SK-N-SH treated with all-trans-retinoic acid at 6 μM for 48 hours (cell line): ENCODE measurements around the gene ABR.

Experiments
- ARNTL ChIP-seq: fragments of 450-650 bp; formaldehyde crosslinking; IDR thresholded peaks from 2 replicates; pipeline ENCODE4 v1.5.0; 2020; ENCODE audit warnings: low read depth, mild to moderate bottlenecking, moderate library complexity, borderline replicate concordance
- BACH2 ChIP-seq: fragments of 250-450 bp; sonication (Bioruptor Pico); IDR thresholded peaks from 2 replicates; pipeline ENCODE4 v1.9.0; 2021; ENCODE audit warnings: mild to moderate bottlenecking, borderline replicate concordance
- OSR1 ChIP-seq: fragments of 250-450 bp; sonication (Bioruptor Pico); IDR thresholded peaks from 2 replicates; pipeline ENCODE4 v1.8.0; 2022; ENCODE audit warnings: moderate library complexity, mild to moderate bottlenecking, inconsistent platforms
- PATZ1 ChIP-seq: fragments of 250-450 bp; sonication (Bioruptor Pico); IDR thresholded peaks from 2 replicates; pipeline ENCODE4 v1.8.0; 2020; ENCODE audit warnings: mild to moderate bottlenecking, moderate library complexity, borderline replicate concordance
- POU6F1 ChIP-seq: fragments of 250-450 bp; sonication (Bioruptor Pico); IDR thresholded peaks from 2 replicates; pipeline ENCODE4 v1.8.0; 2021; ENCODE audit warnings: low read depth, mild to moderate bottlenecking, moderate library complexity, borderline replicate concordance
- RARB ChIP-seq: fragments of 250-450 bp; sonication (Bioruptor Pico); IDR thresholded peaks from 2 replicates; pipeline ENCODE4 v1.8.0; 2021; ENCODE audit warnings: mild to moderate bottlenecking, moderate library complexity
- SNAI2 ChIP-seq: fragments of 250-450 bp; sonication (Bioruptor Pico); IDR thresholded peaks from 2 replicates; pipeline ENCODE4 v1.5.0; 2020; ENCODE audit warnings: mild to moderate bottlenecking, moderate library complexity
- ZFP3 ChIP-seq: fragments of 250-450 bp; sonication (Bioruptor Pico); IDR thresholded peaks from 2 replicates; pipeline ENCODE4 v1.5.0; 2020; ENCODE audit warnings: mild to moderate bottlenecking, moderate library complexity
- ZFP30 ChIP-seq: fragments of 450-650 bp; formaldehyde crosslinking; IDR thresholded peaks from 2 replicates; pipeline ENCODE4 v1.5.0; 2022; ENCODE audit warnings: mild to moderate bottlenecking, moderate library complexity
- ZNF70 ChIP-seq: fragments of 450-650 bp; formaldehyde crosslinking; IDR thresholded peaks from 2 replicates; pipeline ENCODE4 v1.5.0; 2020; ENCODE audit warnings: mild to moderate bottlenecking, moderate library complexity
- ZNF8 ChIP-seq: fragments of 450-650 bp; formaldehyde crosslinking; IDR thresholded peaks from 2 replicates; pipeline ENCODE4 v1.5.0; 2020; ENCODE audit warnings: mild to moderate bottlenecking, moderate library complexity

- TF ChIP-seq PATZ1 (CRISPR knock-in tag) (no peak), ARNTL (CRISPR knock-in tag) (no peak), RARB (CRISPR knock-in tag) (no peak), ZNF8 (CRISPR knock-in tag) (no peak), ZNF70 (CRISPR knock-in tag) (no peak), ZFP30 (no peak), ZFP3 (no peak), BACH2 (no peak), POU6F1 (CRISPR knock-in tag) (no peak), SNAI2 (CRISPR knock-in tag) (no peak), OSR1 (CRISPR knock-in tag) (no peak)
Observed at GRCh38 chr17:1197781-1198490, 18.2 kb upstream of the ABR start.
